HepG2 (cell line): ENCODE results near the gene JSRP1. TPM values are rescaled to one million over a fixed set of nuclear protein-coding genes. Genes with fewer than 3 reads are reported as not detected.

ENCODE experiments used
- AGO2 ChIP-seq: fragments of 200-400 bp; formaldehyde crosslinking; optimal IDR thresholded peaks from 2 replicates; pipeline ENCODE3; 2017; ENCODE audit warnings: mild to moderate bottlenecking, low read depth, low read length, moderate library complexity
- AKAP8 ChIP-seq: sonication (generic); formaldehyde crosslinking; IDR thresholded peaks from 2 replicates; pipeline ENCODE4 v1.5.1; 2020; ENCODE audit warnings: mild to moderate bottlenecking, missing genetic modification reagents
- ERF ChIP-seq: IDR thresholded peaks from 2 replicates; pipeline ENCODE4 v1.6.1; 2018; ENCODE audit warnings: missing biosample characterization, missing genetic modification reagents
- FOSL1 ChIP-seq: sonication (generic); formaldehyde crosslinking; IDR thresholded peaks from 2 replicates; pipeline ENCODE4 v1.9.0; 2021; ENCODE audit warnings: missing genetic modification reagents, borderline replicate concordance
- GABPB1 ChIP-seq: IDR thresholded peaks from 2 replicates; pipeline ENCODE4 v1.6.1; 2016; ENCODE audit warnings: mild to moderate bottlenecking, missing genetic modification reagents, moderate library complexity, missing compliant biosample characterization
- MYC ChIP-seq: sonication (generic); formaldehyde crosslinking; IDR thresholded peaks from 2 replicates; pipeline ENCODE4 v1.9.0; 2021; ENCODE audit warnings: missing genetic modification reagents, borderline replicate concordance
- PCBP2 ChIP-seq: fragments of 200-400 bp; formaldehyde crosslinking; optimal IDR thresholded peaks from 2 replicates; pipeline ENCODE3; 2018; ENCODE audit warnings: low read length, low read depth; ENCODE audit not compliant: poor library complexity, severe bottlenecking
- SAP130 ChIP-seq: IDR thresholded peaks from 2 replicates; pipeline ENCODE4 v1.6.1; 2016; ENCODE audit warnings: low read depth
- SMARCC2 ChIP-seq: fragments of 450-650 bp; IDR thresholded peaks from 2 replicates; pipeline ENCODE4 v1.6.1; 2017; ENCODE audit warnings: antibody characterized with exemption, mild to moderate bottlenecking
- SMYD3 ChIP-seq: sonication (generic); formaldehyde crosslinking; IDR thresholded peaks from 2 replicates; pipeline ENCODE4 v1.8.1; 2023; ENCODE audit warnings: mild to moderate bottlenecking, missing genetic modification reagents
- SRF ChIP-seq: IDR thresholded peaks from 2 replicates; pipeline ENCODE4 v1.6.1; 2011; ENCODE audit warnings: mild to moderate bottlenecking, low read depth, low read length, moderate library complexity
- TP53 ChIP-seq: sonication (generic); formaldehyde crosslinking; conservative IDR thresholded peaks from 2 replicates; pipeline ENCODE4 v1.4.0; 2020; ENCODE audit warnings: missing genetic modification reagents
- ZNF407 ChIP-seq: sonication (generic); formaldehyde crosslinking; IDR thresholded peaks from one replicate; pipeline ENCODE4 v1.5.1; 2020; ENCODE audit warnings: mild to moderate bottlenecking, missing genetic modification reagents; ENCODE audit errors: not compliant biosample characterization
- ZSCAN5A ChIP-seq: sonication (generic); formaldehyde crosslinking; IDR thresholded peaks from 2 replicates; pipeline ENCODE4 v1.8.0; 2022; ENCODE audit warnings: mild to moderate bottlenecking, missing genetic modification reagents, borderline replicate concordance
- polyA plus RNA-seq, 8 experiments: library from polyadenylated mRNA; depleted of rRNA in 3 of 8; stranded (reverse) in 7 of 8; unstranded in 1 of 8; fragments of >200 nt; fragmentation: Illumina TruSeq in 4 of 8; extraction: Trizol in 4 of 8; gene quantifications; 2 replicates each; pipeline versions ENCODE4 v1.2.1 to v1.2.3, GENCODE V29; 2011 to 2016; ENCODE audit warnings: low read depth in 4 of 8, missing spikeins in 1 of 8, mixed read lengths in 1 of 8; ENCODE audit not compliant: insufficient read depth in 1 of 8
- total RNA-seq, 5 experiments: library from RNA; depleted of rRNA; stranded (reverse); fragments of >200 nt; fragmentation: Illumina TruSeq; extraction: Trizol; gene quantifications; 2 replicates each; pipeline ENCODE4 v1.2.3, GENCODE V29; 2016; ENCODE audit warnings: low read depth in 1 of 5
- TF ChIP-seq, protein P1 (sequence below): sonication (generic); formaldehyde crosslinking; IDR thresholded peaks from 2 replicates; pipeline ENCODE4 v1.4.0; 2020; ENCODE audit warnings: missing genetic modification reagents
- TF ChIP-seq, protein P2 (sequence below): sonication (generic); formaldehyde crosslinking; IDR thresholded peaks from 2 replicates; pipeline ENCODE4 v1.4.0; 2020; ENCODE audit warnings: mild to moderate bottlenecking, missing genetic modification reagents
- TF ChIP-seq, protein P3 (sequence below), 2 experiments: fragments of 450-650 bp in 1 of 2; sonication (generic) in 1 of 2; formaldehyde crosslinking; IDR thresholded peaks; 2 replicates each; pipeline versions ENCODE4 v1.5.0 to v1.8.0; 2020 to 2022; ENCODE audit warnings: mild to moderate bottlenecking in 1 of 2, missing genetic modification reagents in 1 of 2

Gene JSRP1
- total and polyA plus RNA-seq, 2 of the 13 experiments (the other 11 are each of a cell fraction or from before 2014, with no cell fraction given), result 0.16 to 0.38 TPM

GRCh38 chr19:2271234-2272103 lies 15.3 kb upstream of the JSRP1 start (continued):
- TF ChIP-seq SMYD3 (CRISPR knock-in tag) (no peak), AGO2 (peak; percentile 12), SAP130 (CRISPR knock-in tag) (no peak; the same call in 1 of the 2 replicates), ERF (CRISPR knock-in tag) (no peak), FOSL1 (no peak), ZSCAN5A (no peak), ZNF407 (CRISPR knock-in tag) (no peak), PCBP2 (no peak), TP53 (no peak), SMARCC2 (no peak), GABPB1 (CRISPR knock-in tag) (no peak), SRF (no peak), AKAP8 (CRISPR knock-in tag) (peak; percentile 45; the same call in 1 of the 2 replicates), MYC (no peak)
- TF ChIP-seq, protein P1, sequence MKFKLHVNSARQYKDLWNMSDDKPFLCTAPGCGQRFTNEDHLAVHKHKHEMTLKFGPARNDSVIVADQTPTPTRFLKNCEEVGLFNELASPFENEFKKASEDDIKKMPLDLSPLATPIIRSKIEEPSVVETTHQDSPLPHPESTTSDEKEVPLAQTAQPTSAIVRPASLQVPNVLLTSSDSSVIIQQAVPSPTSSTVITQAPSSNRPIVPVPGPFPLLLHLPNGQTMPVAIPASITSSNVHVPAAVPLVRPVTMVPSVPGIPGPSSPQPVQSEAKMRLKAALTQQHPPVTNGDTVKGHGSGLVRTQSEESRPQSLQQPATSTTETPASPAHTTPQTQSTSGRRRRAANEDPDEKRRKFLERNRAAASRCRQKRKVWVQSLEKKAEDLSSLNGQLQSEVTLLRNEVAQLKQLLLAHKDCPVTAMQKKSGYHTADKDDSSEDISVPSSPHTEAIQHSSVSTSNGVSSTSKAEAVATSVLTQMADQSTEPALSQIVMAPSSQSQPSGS (CRISPR knock-in tag), result no peak
- TF ChIP-seq, protein P2, sequence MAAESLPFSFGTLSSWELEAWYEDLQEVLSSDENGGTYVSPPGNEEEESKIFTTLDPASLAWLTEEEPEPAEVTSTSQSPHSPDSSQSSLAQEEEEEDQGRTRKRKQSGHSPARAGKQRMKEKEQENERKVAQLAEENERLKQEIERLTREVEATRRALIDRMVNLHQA (CRISPR knock-in tag), result no peak
- TF ChIP-seq, protein P3, sequence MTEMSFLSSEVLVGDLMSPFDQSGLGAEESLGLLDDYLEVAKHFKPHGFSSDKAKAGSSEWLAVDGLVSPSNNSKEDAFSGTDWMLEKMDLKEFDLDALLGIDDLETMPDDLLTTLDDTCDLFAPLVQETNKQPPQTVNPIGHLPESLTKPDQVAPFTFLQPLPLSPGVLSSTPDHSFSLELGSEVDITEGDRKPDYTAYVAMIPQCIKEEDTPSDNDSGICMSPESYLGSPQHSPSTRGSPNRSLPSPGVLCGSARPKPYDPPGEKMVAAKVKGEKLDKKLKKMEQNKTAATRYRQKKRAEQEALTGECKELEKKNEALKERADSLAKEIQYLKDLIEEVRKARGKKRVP (CRISPR knock-in tag; IDR thresholded peaks at IDR 0.05), result no peak
